ENCODE measurements around the gene RAB6A.

- TF ChIP-seq CTCF (conservative IDR thresholded peaks at IDR 0.05) (no peak), EZH2 (IDR thresholded peaks at IDR 0.05; ENCODE audit: low read depth) (no peak)
Observed at GRCh38 chr11:73651661-73652045, 109.2 kb downstream of the RAB6A start.
